GM10847 (cell line): ENCODE results near the gene LAPTM5.

Experiments
- POLR2A ChIP-seq: IDR thresholded peaks from 2 replicates; pipeline ENCODE4 v1.6.1; 2011; ENCODE audit not compliant: insufficient read length; ENCODE audit errors: extremely low read depth

LAPTM5 gene

DNA sequence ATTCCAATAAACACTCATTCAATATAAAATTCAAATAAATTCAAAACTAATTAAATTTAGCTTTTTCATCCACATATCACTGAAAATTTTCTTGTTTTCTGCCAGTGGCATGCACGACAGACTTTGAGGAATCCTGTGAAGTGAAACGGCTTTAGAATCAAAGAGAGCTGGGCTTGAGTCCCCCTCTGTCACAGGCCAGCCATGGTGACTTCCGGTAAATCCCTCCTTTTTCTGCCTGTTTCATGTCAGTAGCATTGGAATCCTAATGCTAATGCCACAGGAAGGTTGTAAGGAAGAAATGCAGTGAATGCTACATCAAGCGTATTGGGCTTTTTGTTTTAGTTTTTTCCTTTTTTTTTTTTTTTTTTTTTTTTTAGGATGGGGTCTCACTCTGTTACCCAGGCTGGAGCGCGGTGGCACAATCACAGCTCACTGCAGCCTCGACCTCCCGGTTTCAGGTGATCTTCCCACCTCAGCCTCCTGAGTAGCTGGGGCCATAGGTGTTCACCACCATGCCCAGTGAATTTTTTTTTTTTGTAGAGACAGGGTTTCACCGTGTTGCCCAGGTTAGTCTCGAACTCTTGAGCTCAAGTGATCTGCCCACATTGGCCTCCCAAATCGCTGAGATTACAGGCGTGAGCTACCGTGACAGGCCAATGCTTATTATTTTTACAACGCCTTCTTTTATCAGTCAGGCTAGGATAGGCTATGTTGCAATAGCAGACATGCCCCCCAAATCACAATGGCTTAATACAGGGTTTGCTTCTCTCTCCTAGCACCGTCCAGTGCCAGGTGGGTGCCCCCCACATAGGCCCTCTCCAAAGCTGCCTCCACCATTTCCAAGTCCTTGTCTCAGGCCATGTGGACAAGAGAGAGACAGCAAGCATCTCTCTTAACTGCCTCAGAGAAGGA lies 30.5 kb downstream of the LAPTM5 start:
- TF ChIP-seq POLR2A: no peak

- no peak for TF ChIP-seq POLR2A
These were observed 31.3 kb downstream of the LAPTM5 start for GRCh38 chr1:30726236-30726635.

- TF ChIP-seq POLR2A: no peak
These were observed 32.0 kb downstream of the LAPTM5 start for GRCh38 chr1:30725450-30726095.

DNA sequence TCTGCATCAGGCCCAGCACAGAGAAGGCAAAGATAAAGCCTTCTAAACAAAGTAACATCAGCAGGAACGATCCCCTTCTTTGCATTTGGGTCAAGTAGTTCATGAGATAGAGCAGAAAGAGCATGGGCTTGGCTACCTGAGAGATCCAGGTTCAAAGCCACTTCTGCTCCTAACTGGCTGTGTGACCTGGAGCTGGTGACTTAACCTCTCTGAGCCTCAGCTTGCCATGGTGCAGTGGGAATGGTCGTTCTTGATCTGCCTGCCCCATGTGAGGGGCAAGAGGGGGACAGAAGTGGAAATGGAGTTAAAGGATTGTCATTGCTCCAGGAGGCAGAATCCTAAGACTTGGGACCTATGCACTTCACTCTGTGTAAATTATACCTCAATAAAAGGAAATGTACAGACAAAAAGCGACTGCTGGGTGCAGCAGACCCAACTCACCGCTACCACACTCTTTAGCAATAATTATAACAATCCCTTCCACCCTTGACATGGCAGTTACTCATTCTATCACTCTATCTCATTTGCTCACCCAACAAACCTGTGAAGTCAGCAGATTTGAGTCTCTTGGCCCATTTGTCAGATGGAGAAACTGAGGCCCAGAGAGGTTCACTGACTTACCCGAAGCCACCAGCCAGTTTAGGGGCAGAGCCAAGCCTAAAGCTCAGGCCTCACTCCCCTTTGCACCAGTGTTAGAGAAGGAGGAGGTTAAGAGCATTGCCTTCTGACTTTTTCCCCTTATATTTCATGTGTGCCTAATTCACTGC lies 32.7 kb downstream of the LAPTM5 start:
- no peak for TF ChIP-seq POLR2A

DNA sequence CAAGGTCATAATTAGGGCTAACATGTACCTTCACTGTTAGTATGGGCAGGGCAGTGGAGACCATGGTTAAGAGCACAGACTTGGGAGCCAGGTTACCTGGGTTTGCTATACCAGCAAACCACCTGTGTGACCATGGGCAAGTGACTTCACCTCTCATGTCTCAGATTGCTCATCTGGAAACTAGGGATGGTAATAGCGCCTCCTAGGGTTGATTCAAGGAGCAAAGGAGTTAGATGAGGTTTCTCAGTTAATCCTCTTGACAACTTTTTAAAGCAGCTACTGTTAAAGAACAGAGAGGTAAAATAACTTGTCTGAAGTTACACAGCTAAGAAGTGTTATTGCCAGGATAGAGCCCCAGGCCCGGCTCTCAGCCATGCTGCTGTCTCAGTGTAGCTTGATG lies 33.4 kb downstream of the LAPTM5 start:
- no peak for TF ChIP-seq POLR2A

DNA sequence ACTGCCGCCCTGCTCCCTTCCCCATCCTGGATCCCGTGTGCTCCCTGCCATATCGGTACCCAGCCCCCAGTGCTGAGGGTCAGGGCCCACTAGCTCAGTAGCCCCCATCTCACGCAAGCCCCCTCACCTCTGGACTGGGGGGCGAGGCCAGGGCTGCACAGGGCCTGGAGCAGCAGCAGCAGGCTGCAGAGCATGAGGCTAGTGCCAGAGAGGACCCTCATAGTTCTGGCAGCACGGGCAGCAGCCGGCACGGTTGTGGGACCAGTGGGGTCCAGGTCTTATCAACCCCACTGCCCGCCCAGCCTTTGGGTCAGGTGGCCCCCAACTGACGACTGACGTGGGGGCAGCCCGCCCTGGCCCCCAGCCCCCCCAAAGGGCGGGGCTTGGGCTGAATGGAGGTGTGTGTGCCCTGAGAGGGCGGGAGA lies 34.2 kb downstream of the LAPTM5 start, which contains the start of gene MATN1:
Gene MATN1 (minus strand): TSS at position 255 of the 425 bp plus-strand sequence. CDS start 34 bp downstream, at position 221.
- TF ChIP-seq POLR2A: no peak

DNA sequence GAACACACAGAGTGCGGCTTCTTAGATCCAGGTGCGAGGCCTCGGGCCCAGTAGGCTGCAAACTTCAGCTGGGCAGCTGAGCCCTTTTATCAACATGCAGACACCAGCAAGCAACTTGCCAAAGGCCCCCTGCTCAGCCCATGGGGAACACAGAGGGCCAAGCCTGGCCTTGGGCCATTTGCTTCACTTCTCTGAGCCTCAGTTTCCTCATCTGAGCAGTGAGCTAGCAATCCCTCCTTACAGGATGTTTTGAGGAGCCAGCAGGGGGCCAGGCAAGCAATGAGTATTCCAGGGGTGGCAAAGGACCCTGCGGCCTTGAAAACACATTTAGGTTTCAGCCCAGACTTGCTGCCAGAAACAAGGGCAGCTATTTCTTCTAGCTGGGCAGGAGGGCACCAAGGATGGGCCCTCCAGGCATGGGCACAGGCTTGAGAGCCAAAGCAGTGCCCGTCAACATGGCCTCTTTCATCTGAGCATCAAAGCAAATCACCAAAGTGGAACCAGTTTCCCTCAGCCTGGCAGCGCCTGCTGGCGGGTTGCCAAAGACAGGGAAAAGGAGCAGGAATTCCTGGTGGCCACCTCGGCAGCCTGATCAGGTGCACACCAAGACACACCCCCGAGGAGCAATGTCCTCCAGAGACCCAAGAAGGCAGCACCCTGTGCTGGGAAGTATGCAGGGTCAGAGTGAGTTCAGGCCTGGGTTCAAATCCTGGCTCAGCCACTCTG lies 35.6 kb downstream of the LAPTM5 start:
- TF ChIP-seq POLR2A: no peak

DNA sequence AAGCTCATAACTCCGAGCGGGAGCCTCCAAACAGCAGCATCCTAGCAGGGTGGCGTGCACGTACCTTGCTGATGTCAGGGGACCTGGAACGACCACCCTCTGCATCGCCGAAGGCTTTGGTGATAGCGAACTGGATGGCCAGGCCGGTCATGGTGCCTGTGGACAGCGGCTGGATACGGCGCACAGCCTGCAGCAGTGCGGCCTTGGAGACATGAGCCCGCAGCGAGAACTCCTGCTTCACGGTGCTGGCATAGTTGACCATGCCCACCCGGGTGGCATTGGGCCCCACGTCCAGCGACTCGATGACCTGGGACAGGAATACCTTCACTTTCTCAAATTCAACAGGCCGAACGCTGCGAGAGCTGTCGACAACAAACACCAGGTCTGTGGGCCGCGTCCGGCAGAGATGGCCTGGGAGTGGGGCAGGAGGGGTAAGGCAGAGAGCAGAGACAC lies 36.2 kb downstream of the LAPTM5 start:
- TF ChIP-seq POLR2A: no peak

DNA sequence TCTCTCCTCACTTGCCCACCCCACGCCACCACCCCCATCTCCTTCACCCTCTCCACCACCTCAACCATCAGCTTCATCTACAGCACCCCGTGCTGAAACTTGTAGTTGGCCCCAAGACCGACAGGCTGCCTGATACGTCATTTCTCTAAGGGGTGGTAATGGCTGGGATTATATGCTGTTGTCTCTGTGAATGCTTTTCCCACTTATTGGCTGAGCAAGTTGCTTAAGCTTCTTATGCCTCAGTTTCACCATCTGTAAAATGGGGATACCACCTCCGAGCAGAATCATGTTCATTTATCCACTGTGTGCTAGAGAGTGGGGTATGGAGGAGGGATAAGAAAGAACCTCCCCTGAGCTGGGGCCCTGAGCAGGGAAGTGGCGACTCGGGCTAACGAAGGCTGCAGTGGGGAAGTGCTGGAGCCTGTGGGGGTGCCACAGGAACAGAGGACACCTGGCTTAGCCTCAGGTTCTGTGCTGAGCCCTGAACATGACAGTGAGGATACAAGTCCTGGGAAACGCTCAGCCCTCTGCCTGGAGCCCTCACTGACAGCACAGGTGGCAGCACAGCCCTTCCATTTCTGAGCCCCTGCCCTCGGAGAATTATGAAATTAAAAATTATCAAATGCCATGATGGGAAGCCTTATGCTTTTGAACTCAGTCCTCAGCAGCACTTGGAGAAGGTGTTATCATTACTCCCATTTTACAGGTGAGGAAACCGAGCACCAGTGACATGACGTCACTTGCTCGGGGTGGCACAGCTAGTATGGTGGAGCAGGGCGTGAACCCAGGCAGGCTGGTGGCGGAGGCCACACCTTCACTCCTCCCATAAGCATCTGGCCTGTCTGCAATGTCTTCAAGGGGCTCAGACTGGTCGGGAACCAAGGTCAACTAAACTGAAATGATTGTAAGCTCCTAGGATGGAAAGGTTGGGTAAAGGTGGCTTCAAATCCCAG lies 37.0 kb downstream of the LAPTM5 start:
- no peak for TF ChIP-seq POLR2A

DNA sequence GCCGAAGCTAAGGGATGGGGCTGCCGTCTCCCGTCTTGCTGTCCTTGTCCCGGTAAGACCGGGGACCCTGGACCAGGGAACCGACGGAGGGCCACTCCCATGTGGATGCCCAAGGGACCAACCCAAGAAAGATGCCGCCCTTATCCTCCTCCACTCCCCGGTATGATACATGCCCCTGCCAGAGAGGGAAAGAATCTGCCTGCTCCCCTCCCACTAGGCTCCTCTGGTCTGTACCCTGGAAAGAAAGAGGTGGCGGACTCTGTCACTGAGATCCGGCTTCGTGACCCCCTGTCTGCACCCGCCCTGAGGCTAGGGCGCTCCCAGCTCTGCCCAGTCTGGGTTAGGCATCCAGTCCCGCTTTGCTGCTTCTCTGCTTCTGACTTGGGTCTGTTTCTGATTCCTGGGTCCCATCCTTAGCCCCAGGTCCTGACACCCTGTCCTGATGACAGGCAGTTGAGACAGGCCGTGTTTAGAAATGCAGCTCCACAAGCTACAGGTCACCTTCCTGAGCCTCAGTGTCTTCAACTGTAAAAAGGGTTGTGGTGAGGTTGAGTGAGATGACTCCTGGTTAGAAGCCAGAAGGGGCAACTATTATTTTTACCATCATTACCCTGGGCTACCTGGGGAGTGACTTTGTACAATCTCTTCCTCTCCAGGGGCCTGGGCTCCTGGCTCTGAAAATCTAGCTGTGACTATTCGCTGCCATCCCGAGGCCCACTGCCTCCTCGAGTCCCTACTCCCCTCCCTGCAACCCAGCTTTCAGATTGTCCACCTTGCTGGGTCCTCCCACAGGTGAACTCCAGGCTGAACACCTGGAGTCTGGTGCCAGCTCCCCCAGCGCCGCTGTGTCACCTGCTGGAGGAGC lies 37.9 kb downstream of the LAPTM5 start:
- TF ChIP-seq POLR2A: no peak

GRCh38 chr1:30718636-30719405 lies 38.8 kb downstream of the LAPTM5 start:
- peak; percentile 49 for TF ChIP-seq POLR2A

GRCh38 chr1:30718091-30718635 lies 39.4 kb downstream of the LAPTM5 start:
- TF ChIP-seq POLR2A: no peak
